MM.1S (cell line): ENCODE data around the gene VAV2.

Source experiments
- EZH2 ChIP-seq: fragments of 300-600 bp; sonication (generic); optimal IDR thresholded peaks from 2 replicates; pipeline ENCODE3; 2017; ENCODE audit warnings: low read depth, mild to moderate bottlenecking, antibody characterized with exemption, low read length, mixed read lengths
- TF ChIP-seq, protein P1 (sequence below): fragments of 300-600 bp; sonication (generic); IDR thresholded peaks from 2 replicates; pipeline ENCODE4 v1.5.1; 2016; ENCODE audit warnings: antibody characterized with exemption, low read length, mixed read lengths

DNA sequence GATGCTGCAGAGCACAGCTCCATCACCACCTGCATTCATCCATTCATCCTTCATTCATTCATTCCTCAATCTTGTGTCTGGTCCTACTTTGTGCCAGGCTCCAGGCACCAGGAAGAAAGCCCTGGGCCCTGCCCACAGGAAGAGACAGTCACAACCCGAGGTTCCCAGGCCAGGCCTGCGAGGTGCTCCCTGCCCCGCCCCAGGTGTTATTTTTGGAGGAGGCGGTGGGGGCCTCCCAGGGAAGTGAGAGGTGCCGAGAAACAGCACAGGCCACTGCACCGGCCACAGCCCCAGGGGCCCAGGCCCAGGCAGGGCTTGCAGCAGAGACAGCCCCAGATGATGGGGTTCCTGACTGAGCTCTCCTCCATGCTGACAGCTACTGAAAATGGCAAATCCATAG, 33.4 kb downstream of the VAV2 start:
- TF ChIP-seq, protein P1, sequence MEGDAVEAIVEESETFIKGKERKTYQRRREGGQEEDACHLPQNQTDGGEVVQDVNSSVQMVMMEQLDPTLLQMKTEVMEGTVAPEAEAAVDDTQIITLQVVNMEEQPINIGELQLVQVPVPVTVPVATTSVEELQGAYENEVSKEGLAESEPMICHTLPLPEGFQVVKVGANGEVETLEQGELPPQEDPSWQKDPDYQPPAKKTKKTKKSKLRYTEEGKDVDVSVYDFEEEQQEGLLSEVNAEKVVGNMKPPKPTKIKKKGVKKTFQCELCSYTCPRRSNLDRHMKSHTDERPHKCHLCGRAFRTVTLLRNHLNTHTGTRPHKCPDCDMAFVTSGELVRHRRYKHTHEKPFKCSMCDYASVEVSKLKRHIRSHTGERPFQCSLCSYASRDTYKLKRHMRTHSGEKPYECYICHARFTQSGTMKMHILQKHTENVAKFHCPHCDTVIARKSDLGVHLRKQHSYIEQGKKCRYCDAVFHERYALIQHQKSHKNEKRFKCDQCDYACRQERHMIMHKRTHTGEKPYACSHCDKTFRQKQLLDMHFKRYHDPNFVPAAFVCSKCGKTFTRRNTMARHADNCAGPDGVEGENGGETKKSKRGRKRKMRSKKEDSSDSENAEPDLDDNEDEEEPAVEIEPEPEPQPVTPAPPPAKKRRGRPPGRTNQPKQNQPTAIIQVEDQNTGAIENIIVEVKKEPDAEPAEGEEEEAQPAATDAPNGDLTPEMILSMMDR = no peak
- no peak for TF ChIP-seq EZH2
